ENCODE measurements around the gene CANT1.
"Not testable (repeated sequence)": the region's sequence is repeated elsewhere in the genome, so short reads cannot be mapped to it uniquely, and the experiment has no call there.

Gene CANT1

DNA sequence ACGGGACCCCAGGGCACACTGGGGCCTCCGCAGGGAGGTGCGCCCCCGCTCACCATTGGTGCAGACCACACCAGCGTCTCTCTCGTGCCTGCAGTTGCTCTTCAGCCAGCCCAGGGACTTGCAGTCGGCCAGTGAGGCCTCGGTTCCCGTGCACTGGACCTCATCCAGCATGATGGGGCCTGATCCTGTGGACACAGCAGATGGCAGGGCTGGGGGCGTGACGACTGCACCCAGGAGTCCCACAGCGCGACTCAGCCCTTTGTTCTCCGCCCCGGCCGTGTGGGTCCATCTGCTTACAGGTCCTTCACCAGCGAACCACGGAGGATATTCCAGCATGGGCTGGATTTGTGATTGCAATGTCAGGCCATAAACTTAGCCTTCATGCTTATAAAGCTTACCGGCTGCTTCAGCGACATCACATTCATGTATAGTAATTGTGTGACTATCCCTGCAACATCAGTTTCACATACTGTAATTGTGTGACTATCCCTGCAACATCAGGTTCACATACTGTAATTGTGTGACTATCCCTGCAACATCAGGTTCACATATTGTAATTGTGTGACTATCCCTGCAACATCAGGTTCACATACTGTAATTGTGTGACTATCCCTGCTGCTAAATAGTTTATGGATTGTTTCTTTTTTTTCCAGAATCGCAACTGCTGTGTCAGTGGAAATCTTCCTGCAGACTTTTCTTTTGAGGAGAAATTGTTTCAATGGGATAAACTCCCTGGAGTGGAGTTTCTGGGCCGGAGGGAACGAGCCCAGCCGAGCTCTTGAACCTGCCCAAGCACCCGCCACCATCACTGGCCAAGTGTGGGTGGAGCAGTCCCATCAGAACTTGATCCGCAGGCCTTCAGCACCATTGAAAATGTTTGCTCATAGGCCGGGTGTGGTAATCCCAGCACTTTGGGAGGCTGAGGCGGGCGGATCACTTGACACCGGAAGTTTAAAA is 34.7 kb downstream of the CANT1 start:
- no peak for DNase-seq

DNA sequence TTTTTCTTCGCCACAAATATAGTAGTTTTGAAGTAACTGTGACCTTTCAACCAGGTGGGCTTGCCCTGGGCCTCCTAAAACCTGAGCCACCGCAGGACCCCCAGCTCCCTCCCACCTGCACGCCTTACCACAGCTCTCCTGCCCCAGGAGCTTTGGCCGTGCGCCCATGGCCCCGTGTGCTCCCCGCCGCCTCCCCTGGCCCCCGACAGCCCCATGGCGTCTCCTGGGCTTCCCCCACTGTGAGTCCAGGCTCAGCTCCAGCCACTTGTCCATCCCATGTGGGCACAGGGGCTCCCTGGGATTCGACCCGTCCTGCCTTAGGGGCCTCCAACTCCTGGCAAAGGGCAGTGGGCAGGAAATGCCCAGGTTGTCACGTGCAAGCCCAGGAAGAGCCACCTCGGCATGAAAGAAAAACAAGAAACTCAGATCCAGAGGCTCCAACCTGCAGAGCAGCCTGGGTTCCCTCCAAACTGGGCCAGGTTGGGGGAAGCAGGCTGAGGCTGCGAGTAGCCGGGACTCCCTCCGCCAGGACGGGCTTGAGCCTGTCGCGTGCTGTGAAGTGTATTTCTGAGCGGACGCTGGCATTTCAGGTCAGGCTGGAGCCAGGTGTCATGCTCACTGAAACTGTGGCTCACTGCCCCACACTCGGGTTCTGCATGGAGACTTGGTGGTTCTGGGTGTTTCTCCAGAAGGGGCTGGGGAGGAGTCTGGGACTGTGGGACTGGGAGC is 35.6 kb downstream of the CANT1 start:
- no peak for DNase-seq

DNA sequence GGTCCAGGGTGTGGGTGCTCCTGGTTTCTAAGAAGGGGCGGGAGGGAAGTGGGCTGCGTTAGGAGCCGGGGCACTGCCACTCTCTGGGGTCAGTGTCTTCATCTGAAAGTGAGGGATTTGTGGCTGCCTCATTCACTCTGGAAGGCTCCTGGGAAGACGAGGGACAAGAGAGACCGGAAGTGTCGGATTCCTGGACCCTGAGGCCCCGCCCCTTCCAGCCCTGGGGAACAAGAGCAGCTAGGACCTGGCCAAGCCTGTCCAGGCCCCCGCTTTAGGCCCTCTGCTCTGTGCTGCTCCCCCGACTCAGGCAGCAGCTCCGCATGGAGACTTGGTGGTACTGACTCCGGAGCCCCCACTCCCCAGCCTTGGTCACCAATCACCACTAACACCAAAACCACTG is 36.4 kb downstream of the CANT1 start:
- no peak for DNase-seq

DNA sequence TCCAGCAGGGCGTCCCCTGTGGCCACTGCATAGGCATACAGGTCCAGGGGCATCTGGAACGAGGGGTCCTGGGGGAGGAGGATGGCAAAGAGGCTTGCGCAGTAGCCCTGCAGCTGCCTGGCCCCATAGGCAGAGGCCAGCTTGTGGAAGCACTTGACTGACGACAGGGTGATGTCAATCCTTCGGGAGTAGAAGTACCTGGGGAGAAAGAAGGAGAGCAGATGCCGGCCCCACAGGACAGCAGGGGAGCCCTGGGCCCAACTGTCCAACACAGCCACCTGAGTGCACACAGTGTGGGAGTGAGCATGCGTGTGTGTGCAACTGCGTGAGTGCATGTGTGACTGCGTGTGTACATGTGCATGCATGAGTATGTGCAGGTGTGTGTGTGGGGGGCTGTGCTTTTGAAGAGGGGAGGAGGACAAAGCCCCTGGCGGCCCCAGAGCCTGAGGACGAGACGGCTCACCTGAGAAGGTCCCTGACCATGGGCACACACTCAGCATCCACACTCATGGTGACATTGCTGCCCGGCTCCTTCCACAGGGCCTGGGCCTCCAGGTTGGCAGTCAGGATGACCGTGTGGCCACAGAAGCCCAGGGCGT is 37.0 kb downstream of the CANT1 start:
- no peak for DNase-seq

DNA sequence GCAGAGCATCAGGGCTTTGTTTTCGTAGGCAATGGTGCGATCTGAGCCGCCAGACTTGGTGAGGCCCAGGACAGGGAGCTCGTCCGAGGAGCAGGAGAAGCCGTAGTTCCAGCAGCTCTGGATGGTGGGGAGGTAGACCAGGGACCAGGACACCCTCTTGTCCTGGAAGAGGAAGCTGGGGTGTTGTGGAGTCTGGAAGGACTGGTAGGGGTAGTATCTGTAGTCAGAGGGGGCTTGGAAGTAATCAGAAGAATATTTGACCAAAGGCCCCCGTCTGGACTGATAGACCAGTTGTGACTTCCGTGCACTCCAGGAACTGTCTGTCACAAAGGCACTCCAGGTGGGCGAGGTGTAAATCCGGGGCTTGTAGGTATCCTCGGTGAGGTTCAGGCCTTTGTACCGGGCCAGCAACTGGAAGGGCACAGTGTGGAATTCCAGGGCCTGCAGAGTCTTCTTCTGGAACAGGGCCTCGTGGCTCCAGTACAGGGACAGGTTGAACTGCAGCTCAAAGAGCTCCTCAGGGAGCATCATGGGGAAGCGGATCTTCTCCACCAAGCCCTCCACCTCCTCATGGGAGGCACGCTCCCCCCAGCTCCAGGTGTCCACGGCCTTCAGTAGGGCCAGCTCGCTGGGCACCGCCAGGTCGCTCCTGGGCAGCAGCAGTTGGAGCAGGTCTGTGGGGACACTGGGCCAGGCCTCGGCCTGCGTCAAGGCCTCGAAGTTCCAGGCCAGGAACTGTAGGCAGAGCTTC is 37.6 kb downstream of the CANT1 start:
- no peak for DNase-seq

DNA sequence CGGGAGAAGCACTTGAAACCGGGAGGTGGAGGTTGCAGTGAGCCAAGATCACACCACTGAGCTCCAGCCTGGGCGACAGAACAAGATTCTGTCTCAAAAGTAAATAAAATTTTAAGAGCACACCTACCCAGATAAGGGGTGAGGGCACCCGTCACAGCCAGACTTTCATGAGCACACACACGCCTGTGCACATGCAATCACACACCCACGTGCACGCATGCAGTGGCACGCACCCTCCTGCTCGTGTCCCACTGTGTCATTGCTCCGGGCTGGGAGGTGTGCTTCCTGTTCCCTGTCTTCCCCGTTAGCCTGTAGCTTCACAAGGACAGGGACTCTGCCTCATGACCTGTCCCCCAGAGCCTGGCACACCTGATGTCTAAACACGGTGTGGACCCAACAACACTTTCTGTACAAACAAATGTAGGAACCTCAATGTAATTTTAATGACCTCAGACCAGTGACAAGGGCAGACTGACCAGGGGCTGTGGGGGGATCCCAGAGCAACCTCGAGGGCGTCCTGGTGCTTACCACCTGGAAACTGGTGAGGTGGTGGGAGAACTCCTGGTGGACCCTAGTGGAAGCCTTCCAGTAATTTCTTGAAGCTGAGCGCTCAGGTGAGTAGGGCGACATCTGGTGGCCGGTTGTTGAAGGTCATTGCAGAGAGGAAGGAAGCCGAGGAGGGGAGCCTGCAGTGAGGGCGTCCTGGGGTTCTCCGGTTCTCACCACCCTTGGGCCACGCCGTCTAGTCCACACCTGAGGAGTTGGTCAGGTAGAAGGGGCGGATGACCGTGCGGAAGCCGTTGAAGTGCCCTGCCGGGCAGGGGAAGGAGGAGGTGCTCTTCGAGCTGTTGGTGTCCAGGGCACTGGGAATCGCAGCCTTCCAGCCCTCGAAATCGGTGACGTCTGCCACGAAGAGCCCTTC is 38.5 kb downstream of the CANT1 start:
- DNase-seq, result peak; percentile 73

DNA sequence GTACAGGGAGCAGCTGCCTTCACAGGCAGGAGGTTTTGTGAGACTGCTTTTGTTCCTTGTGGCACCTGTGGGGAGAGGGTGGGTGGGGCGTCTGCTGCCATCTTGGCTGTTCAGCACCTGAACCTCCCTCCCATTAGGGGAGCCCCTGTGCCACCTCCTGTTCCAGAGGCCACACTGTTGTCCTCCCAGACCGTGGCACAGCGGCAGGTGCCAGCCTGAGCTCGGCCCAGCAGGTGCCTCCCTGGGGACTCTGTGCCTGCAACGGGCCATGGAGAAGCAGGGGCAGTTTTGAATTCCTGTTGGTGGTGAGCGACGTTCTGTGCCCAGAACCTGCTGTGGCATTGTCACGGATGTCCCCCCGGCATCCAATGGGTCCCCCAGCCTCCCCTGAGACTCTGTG is 39.7 kb downstream of the CANT1 start:
- DNase-seq, result no peak

DNA sequence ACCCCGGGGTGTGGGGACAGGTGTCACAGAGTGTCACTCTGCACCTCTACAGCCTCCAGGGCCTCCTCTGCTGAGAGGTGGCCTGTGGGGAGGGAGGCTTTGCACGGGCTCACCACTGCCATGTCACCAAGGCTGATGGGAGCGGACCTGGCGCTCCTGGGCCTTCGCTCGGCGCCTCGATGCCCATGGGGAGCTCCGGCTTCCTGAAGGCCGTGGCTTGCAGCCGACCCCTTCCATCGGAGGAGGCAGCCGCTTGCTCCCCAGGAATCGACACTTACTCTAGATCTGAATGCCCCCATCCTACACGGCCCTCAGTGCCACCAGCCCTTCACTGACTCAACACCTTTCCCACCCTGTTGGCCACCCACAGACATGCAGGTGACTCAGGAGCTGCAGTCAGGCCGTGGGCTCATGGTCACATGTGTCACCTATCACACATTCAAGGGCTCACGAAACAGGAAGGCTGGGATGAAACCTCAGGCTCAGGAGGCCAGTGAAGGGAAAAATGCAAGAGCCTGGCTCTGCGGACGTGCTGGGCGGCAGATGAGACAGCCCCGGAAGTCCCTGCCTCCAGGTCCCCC is 41.7 kb downstream of the CANT1 start:
- no peak for DNase-seq

DNA sequence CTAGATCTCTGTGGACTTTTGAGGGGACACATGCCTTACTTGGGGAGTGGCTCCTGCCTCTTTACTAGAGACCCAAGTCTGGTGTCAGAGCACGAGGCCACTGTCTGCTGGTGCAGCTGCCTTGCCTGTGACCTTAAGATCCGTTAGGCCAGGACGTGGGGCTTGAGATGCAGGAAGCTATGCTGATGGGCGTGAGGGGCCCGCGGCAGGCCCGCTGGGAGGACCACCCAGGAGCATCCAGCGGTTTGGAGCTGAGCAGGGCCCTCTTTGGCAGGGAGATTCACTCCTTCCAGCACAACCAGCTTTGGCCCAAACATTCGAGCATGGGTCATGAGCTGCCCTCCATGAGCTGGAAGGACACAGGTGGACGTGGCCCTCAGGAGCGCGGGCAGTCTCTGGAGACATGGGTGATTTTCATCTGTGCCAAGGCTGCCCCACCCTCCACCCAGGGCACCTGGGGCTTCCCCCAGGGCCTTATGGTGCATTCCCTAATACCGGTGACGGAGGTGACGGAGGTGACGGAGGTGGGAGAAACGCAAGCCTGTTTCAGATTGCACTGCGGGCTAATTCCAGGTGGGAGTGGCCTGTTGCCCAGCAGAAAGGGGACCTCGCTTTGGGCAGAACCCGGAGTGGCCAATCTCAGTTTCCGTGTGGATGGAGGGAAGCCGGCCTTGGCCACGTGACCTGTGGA is 42.5 kb downstream of the CANT1 start:
- no peak for DNase-seq

DNA sequence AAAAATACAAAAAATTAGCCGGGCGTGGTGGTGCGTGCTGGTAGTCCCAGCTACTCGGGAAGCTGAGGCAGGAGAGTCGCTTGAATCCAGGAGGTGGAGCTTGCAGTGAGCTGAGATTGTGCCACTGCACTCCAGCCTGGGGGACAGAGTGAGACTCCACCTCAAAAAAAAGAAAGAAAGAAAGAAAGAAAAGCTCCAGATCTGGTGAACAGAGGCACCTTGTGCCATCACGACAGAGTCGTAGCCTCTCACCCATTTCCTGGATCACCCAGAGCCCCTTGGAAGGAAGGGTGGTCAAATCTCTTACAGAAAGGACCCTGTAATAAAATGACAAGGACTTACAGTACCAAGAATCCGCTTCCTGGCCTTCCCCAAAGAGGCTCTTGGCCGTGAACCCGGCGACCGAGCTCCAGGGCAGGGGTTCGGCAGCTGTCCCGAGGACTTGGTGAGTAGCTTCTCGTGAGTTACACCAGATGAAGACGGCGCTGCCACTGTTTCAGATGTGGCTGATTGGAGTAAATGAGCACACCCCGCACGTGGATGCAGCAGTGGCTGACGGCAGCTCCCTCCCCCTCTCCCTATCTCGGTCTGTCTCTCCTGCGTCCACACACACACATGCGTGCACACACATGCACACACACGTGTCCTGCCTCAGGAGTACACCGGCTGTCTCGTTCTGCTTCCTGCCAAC is 43.3 kb downstream of the CANT1 start:
- DNase-seq, result no peak

DNA sequence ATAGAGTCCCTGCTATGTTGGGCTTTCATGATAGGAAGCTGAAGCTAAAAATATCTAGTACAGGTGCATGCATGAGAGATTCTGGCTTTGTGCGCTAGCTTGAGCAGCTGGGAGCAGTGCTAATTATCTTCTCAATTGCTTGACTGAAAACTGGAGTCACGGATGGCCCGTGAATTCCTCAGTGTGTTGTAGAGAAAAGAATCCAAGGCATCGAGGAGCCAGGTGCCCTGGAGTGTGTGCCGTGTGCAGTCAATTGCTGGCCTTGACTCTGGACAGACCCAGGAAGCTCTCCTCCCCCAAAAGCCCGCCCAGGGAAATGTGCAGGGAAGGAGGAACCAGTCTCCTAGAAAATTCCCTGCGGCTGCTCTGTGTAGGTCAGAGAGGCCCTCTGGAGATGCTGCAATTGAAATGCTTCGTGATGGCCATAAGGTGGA is 44.1 kb downstream of the CANT1 start:
- DNase-seq, result no peak

DNA sequence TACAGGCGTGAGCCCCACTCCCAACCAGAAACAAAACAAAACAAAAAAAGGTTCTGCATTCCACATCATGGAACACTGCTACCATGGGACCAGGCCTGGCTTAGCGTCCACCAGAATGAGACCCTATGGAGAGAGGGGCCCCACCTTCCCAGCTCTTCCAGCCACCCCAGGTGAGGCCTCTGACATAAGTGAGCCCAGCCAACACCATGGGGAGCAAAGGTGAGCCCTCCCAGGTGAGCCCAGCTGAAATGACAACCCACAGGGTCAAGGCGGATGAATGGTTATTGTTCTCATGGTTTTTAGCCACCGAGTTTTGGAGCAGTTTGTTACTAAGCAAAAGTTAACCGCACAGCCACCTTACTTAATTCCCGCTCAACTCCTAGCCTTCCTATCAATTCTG is 46.2 kb downstream of the CANT1 start:
- no peak for DNase-seq

DNA sequence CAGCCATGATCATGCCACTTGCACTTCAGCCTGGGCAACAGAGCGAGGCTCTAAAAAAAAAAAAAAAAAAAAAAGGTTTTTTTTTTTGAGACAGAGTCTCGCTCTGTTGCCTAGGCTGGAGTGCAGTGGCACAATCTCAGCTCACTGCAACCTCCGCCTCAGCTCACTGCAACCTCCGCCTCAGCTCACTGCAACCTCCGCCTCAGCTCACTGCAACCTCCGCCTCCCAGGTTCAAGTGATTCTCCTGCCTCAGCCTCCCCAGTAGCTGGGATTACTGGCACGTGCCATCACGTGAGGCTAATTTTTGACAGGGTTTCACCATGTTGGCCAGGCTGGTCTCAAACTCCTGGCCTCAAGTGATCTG is 46.6 kb downstream of the CANT1 start:
- not testable (repeated sequence) for DNase-seq

DNA sequence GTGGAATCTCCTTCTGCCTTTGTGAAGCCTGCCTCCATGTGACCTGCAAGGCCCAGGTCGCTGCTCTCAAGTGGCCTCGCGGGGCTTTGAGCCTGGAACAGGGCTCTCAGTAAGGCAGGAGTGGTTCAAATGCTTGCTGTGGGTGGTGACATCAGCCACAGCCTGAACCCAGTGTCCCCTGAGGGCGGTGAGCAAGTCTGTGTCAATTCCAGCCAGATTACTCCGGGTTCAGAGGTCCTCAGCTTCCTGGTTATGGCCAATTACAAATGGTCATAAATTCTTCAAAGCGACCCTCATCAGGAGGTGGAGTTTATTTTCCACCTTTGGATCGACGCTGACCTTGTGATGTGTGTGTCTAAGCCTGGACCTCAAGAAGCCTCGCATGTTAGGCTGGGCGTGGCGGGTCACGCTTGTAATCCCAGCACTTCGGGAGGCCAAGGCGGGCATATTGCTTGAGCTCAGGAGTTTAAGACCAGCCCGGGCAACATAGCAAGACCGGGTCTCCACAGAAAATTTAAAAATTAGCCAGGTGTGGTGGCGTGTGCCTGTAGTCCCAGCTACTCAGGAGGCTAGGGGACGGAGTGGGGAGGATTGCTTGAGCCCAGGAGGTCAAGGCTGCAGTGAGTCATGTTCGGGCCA is 47.1 kb downstream of the CANT1 start:
- no peak for DNase-seq

DNA sequence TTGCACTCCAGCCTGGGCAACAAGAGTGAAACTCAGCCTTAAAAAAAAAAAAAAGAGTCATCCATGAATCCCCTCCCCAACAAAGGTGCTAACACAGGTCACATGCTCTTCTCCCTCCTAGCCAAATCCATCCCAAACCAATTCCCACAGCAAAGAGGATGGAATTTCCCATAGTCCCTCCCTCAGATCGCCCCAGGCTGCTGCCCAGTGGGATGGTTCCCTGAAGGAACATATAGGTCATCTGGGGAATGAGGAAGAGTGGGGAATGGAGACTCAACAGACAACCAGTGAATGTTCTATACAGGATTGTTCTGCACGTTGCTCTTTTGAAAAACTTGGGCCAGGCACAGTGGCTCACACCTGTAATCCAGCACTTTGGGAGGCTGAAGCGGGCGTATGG is 48.0 kb downstream of the CANT1 start:
- DNase-seq, result no peak

DNA sequence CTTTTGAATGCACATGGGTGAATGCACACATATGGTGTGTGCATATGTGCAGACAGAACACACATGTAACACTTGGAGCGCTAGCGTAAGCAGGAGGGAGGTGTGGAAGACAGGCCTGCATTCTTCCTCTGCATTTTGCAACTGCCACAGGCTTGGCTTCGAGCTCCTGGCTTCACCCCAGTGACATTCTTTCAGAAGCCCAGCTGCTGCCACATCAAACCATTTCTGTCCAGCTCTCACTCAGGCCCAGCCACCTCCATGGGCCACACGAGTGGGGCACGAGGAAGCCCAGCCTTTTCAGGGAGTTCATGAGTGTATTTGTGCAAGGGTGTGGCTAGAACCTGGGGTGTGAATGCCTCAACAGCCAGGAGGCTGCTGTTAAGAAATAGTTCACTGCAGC is 48.6 kb downstream of the CANT1 start:
- DNase-seq, result no peak

DNA sequence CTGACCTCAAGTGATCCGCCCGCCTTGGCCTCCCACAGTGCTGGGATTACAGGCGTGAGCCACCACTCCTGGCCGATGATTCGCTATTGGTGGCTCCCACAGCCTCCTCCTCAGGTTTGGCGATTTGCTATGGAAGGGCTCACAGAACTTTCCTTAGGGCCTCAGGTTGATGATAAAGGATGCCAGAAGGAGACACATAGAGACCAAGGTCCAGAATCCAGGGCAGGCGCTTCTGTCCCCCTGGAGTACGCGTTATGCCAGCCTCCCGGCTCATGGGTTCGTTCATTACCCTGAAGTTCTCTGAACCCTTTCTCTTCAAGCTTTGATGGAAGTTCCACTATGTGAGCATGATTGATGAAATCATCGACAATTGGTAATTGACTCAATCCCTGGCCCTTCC is 49.8 kb downstream of the CANT1 start:
- no peak for DNase-seq

DNA sequence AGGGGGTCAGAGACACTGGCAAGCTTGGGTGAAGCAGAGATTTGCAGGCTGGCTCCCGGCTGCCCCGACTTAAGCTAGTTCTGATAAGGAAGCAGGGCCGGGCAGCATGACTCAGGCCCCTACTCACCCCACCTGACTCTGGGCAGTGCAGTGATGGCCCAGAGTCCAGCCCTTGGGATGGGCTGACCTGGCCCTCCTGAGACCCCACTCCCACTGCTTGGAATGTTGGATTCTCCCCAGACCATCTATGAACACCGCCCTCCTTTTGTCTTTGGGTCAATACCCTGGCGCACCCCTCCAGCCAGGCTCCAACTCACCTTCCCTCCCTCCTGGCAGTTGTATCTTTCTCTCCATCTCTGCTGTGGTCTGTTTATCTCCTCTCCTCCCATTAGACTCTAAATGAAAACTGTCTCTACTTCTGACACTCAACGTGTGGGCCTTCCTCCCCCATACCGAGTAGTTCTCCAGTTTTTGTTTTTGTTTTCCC is 50.9 kb downstream of the CANT1 start:
- DNase-seq, result no peak

DNA sequence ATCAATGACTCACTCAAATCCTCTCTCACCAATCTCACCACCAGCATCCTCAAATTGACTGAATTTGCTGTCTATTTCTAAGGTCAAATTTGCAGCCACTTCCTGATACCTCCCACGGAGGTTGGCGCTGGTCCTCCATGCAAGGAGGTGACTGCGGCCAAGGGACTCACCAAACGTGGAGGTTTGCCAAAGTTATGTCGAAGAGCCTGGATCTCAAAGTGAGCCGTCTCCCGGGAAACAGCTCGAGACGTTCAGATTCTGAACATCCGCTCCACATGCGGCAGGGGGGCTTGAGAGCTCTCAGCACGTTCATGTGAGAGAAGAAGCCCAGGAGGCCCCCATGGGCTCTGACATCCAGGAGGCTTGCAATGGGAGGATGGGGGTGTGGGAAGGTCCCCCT is 52.4 kb downstream of the CANT1 start:
- no peak for DNase-seq

DNA sequence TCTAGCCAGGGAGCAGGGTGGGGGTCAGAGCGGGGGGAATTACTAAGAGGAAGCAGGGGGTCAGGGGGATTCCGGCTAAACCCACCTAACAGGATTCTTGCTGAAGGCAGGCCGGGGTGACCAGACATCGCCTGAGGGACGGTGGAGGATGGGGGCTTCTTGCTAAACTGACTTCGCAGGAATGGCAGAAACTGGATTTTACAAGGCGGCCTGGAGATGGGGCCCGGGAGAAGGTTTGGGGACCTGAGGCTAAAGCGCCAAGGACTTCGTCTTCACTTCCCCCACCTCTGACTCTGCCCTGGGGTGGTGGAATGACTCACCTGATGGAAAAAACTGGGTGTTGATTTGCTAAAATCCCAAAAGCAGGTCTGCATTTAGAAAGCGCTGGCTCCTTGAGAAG is 53.3 kb downstream of the CANT1 start:
- no peak for DNase-seq
